Islet precursor cell (in vitro differentiated cells): ENCODE measurements around the gene PMM2.
"Not testable (repeated sequence)": the region's sequence is repeated elsewhere in the genome, so short reads cannot be mapped to it uniquely, and the experiment has no call there.

Source experiments
- DNase-seq: peaks from one replicate; pipeline ENCODE4 v3.0.0-alpha.2; 2018

Gene PMM2

GRCh38 chr16:8785408-8785807, 12.2 kb upstream of the PMM2 start:
- no peak for DNase-seq

- not testable (repeated sequence) for DNase-seq
Measured at GRCh38 chr16:8786316-8786715, 11.3 kb upstream of the PMM2 start.

GRCh38 chr16:8788578-8789172, 9.0 kb upstream of the PMM2 start:
- no peak for DNase-seq

GRCh38 chr16:8795091-8795490, 2.5 kb upstream of the PMM2 start:
- no peak for DNase-seq

- no peak for DNase-seq
Measured at GRCh38 chr16:8795818-8796217, 1.8 kb upstream of the PMM2 start.

- DNase-seq, result no peak
Measured at GRCh38 chr16:8796469-8797363, 923 bp upstream of the PMM2 start.

GRCh38 chr16:8798174-8798527, 512 bp downstream of the PMM2 start:
- DNase-seq, result no peak

- DNase-seq, result no peak
Measured at GRCh38 chr16:8798535-8799157, 1.0 kb downstream of the PMM2 start.

- DNase-seq, result no peak
Measured at GRCh38 chr16:8801701-8802100, 4.1 kb downstream of the PMM2 start.

GRCh38 chr16:8803733-8804132, 6.1 kb downstream of the PMM2 start:
- DNase-seq, result not testable (repeated sequence)

GRCh38 chr16:8804313-8804712, 6.7 kb downstream of the PMM2 start:
- DNase-seq, result no peak

- DNase-seq, result no peak
Measured at GRCh38 chr16:8806272-8806983, 8.8 kb downstream of the PMM2 start.

GRCh38 chr16:8807189-8807588, 9.6 kb downstream of the PMM2 start:
- no peak for DNase-seq

GRCh38 chr16:8808009-8808408, 10.4 kb downstream of the PMM2 start:
- DNase-seq, result no peak

- no peak for DNase-seq
Measured at GRCh38 chr16:8808613-8809353, 11.1 kb downstream of the PMM2 start.

GRCh38 chr16:8812162-8812843, 14.7 kb downstream of the PMM2 start:
- no peak for DNase-seq

- no peak for DNase-seq
Measured at GRCh38 chr16:8814095-8814806, 16.6 kb downstream of the PMM2 start.

- DNase-seq, result no peak
Measured at GRCh38 chr16:8816967-8817655, 19.5 kb downstream of the PMM2 start.

- no peak for DNase-seq
Measured at GRCh38 chr16:8818504-8819270, 21.0 kb downstream of the PMM2 start.
